Suprapubic skin (tissue), 3 donors: ENCODE results near the gene ANO4.

ENCODE experiments used
- EP300 ChIP-seq: sonication (generic); formaldehyde crosslinking; IDR thresholded peaks from one replicate; pipeline ENCODE4 v1.6.1; 2017; ENCODE audit warnings: antibody characterized with exemption
- TF ChIP-seq, protein P1 (sequence below), 2 donors: fragments of 200-600 bp in 1 of 2; fragments of 450-650 bp in 1 of 2; sonication (generic) in 1 of 2; IDR thresholded peaks; one replicate each; pipeline ENCODE4 v1.5.1; 2016 to 2019; ENCODE audit warnings: antibody characterized with exemption in 2 of 2, mild to moderate bottlenecking in 1 of 2, moderate library complexity in 1 of 2

DNA sequence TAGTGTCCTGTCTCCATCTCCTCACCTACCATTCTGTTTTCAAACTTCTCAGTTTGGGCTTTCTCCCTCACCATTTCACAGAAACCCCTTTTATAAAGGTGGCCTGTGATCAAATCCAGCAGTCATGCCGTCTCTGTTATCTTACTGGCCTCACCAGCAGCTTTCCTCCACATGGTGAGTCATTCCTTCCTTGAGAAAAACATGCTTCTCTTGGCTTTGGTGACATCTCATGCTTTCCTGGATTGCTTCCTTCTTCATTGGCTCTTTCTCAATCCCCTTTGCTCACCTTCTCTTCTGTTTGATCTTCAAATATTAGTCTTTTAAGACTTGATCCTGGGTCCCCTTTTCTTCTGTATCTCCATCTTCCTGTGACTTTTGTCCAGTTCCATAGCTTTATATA is 164.9 kb downstream of the ANO4 start:
- TF ChIP-seq, protein P1, sequence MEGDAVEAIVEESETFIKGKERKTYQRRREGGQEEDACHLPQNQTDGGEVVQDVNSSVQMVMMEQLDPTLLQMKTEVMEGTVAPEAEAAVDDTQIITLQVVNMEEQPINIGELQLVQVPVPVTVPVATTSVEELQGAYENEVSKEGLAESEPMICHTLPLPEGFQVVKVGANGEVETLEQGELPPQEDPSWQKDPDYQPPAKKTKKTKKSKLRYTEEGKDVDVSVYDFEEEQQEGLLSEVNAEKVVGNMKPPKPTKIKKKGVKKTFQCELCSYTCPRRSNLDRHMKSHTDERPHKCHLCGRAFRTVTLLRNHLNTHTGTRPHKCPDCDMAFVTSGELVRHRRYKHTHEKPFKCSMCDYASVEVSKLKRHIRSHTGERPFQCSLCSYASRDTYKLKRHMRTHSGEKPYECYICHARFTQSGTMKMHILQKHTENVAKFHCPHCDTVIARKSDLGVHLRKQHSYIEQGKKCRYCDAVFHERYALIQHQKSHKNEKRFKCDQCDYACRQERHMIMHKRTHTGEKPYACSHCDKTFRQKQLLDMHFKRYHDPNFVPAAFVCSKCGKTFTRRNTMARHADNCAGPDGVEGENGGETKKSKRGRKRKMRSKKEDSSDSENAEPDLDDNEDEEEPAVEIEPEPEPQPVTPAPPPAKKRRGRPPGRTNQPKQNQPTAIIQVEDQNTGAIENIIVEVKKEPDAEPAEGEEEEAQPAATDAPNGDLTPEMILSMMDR (IDR thresholded peaks at IDR 0.05), result no peak
- TF ChIP-seq EP300, result no peak
